ENCODE results near the gene CDK6. TPM values are rescaled to one million over a fixed set of nuclear protein-coding genes. Genes with fewer than 3 reads are reported as not detected.

CDK6 gene
- total and polyA plus RNA-seq, 2 experiments from 2014 or later, result 7.4 to 23.7 TPM

DNA sequence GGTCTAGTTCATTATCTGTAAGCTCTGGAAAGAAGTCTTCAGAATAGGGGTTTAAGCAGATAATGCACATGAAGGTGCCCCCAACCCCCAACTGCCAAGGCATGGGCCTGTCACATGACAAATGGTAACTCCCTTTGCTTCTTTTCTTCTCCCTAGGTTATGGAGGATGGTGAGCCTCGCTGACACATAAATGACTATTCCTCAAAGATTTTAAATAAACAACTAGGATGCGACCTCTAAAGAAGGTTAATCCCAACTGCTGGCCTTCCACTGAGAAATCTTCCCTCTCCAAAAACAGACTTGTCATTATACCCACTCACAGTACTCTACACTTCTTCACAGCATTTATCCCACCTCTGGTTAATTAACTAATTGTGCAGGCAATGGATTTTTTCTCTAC is 170.4 kb downstream of the CDK6 start:
- H3K27me3 ChIP-seq (ENCODE audit: insufficient read depth), result no peaks in the 10 kb centered on the region
- H3K9me2 ChIP-seq (ENCODE audit: insufficient read depth), result no peaks in the 10 kb centered on the region
- no peaks in the 10 kb centered on the region for H3F3A ChIP-seq (replicated peaks; ENCODE audit: low read depth)
- Mint-ChIP-seq H3K36me3 (ENCODE audit: low read depth) (no peaks in the 10 kb centered on the region), H3K9me3 (no peaks in the 10 kb centered on the region), H3K4me1 (no peaks in the 10 kb centered on the region), H3K27me3 (ENCODE audit: insufficient read depth, low read depth, poor library complexity) (no peaks in the 10 kb centered on the region), H3K4me3 (no peak overlapping the region), H3K27ac (no peak overlapping the region)
- H3K4me3 ChIP-seq, result no peak overlapping the region
- H3K27ac ChIP-seq (ENCODE audit: low read depth), result no peak overlapping the region
- H2AFZ ChIP-seq, result no peak overlapping the region
- H3K4me2 ChIP-seq, result no peak overlapping the region
- no peaks in the 10 kb centered on the region for H3K36me3 ChIP-seq (ENCODE audit: insufficient read depth)
- no peaks in the 10 kb centered on the region for H3K79me2 ChIP-seq (replicated peaks; ENCODE audit: insufficient read depth)
- H4K20me1 ChIP-seq (replicated peaks; ENCODE audit: insufficient read depth), result 0 out of 2 replicates have a peak, but pooled peaks cover 7% of the 10 kb centered on the region
- TF ChIP-seq, protein P1, sequence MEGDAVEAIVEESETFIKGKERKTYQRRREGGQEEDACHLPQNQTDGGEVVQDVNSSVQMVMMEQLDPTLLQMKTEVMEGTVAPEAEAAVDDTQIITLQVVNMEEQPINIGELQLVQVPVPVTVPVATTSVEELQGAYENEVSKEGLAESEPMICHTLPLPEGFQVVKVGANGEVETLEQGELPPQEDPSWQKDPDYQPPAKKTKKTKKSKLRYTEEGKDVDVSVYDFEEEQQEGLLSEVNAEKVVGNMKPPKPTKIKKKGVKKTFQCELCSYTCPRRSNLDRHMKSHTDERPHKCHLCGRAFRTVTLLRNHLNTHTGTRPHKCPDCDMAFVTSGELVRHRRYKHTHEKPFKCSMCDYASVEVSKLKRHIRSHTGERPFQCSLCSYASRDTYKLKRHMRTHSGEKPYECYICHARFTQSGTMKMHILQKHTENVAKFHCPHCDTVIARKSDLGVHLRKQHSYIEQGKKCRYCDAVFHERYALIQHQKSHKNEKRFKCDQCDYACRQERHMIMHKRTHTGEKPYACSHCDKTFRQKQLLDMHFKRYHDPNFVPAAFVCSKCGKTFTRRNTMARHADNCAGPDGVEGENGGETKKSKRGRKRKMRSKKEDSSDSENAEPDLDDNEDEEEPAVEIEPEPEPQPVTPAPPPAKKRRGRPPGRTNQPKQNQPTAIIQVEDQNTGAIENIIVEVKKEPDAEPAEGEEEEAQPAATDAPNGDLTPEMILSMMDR (conservative IDR thresholded peaks at IDR 0.05; ENCODE audit: low read depth in 2 of 2), result no peak
- H3K4me1 ChIP-seq (ENCODE audit: insufficient read depth), result no peaks in the 10 kb centered on the region
- no peak for ATAC-seq
- no peak for DNase-seq (ENCODE audit: low spot score)

DNA sequence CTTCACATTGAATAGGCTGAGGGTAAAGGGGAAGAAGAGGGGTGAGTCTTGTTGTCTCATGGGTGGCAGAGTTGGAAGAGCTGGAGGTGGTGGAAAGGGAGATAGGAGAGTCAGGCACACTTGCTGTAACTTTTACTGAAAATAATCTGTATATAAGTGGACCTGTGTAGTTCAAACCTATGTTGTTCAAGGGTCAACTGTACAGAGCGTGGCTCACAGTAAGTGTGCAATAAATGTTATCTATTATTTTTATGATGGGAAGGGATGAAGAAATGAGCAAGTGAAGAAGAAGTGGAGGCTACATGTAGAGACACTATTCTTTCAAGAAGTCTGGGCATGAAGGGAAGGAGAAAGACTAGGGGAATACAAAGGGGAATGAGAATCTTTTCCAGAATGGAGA is 174.7 kb downstream of the CDK6 start:
- DNase-seq (ENCODE audit: low spot score) (no peak), ATAC-seq (no peak)
- H3K4me1 ChIP-seq (ENCODE audit: insufficient read depth), result no peaks in the 10 kb centered on the region
- TF ChIP-seq NANOG (IDR thresholded peaks at IDR 0.05; ENCODE audit: borderline replicate concordance) (no peak), JUNB (IDR thresholded peaks at IDR 0.05; ENCODE audit: unreplicated experiment) (no peak), ZNF331 (CRISPR knock-in tag; IDR thresholded peaks at IDR 0.05; ENCODE audit: low read depth) (no peak), STAT1 (IDR thresholded peaks at IDR 0.05; ENCODE audit: unreplicated experiment) (no peak), CREB1 (CRISPR knock-in tag; IDR thresholded peaks at IDR 0.05; ENCODE audit: low read depth) (no peak), EZH2phosphoT487 (IDR thresholded peaks at IDR 0.05; ENCODE audit: unreplicated experiment) (no peak)
- Mint-ChIP-seq H3K27ac (no peak overlapping the region), H3K27me3 (ENCODE audit: insufficient read depth, low read depth, poor library complexity) (no peaks in the 10 kb centered on the region), H3K4me1 (no peaks in the 10 kb centered on the region), H3K4me3 (no peak overlapping the region), H3K36me3 (ENCODE audit: low read depth) (no peaks in the 10 kb centered on the region), H3K9me3 (no peaks in the 10 kb centered on the region)
- no peaks in the 10 kb centered on the region for H3K27me3 ChIP-seq (ENCODE audit: insufficient read depth)
- H2AFZ ChIP-seq, result no peak overlapping the region
- H3K27ac ChIP-seq (ENCODE audit: low read depth), result no peak overlapping the region
- no peaks in the 10 kb centered on the region for H3K36me3 ChIP-seq (ENCODE audit: insufficient read depth)
- H3K79me2 ChIP-seq (replicated peaks; ENCODE audit: insufficient read depth), result no peaks in the 10 kb centered on the region
- no peaks in the 10 kb centered on the region for H3F3A ChIP-seq (replicated peaks; ENCODE audit: low read depth)
- H4K20me1 ChIP-seq (replicated peaks; ENCODE audit: insufficient read depth), result 0 out of 2 replicates have a peak, but pooled peaks cover 3% of the 10 kb centered on the region
- H3K9me2 ChIP-seq (ENCODE audit: insufficient read depth), result no peaks in the 10 kb centered on the region
- H3K4me2 ChIP-seq, result no peak overlapping the region
- no peak overlapping the region for H3K4me3 ChIP-seq

GRCh38 chr7:92658671-92659070 is 177.7 kb downstream of the CDK6 start:
- no peak overlapping the region for H3K27ac Mint-ChIP-seq
- no peak for TF ChIP-seq ZNF331 (CRISPR knock-in tag; IDR thresholded peaks at IDR 0.05; ENCODE audit: low read depth)
- no peak for TF ChIP-seq CREB1 (CRISPR knock-in tag; IDR thresholded peaks at IDR 0.05; ENCODE audit: low read depth)
- TF ChIP-seq EZH2 (IDR thresholded peaks at IDR 0.05; ENCODE audit: low read depth, unreplicated experiment), result no peak
- no peak for TF ChIP-seq ZNF462 (CRISPR knock-in tag; IDR thresholded peaks at IDR 0.05)

More at GRCh38 chr7:92658671-92659070, 177.7 kb downstream of the CDK6 start:
- no peaks in the 10 kb centered on the region for H3K4me1 ChIP-seq (ENCODE audit: insufficient read depth)
- no peaks in the 10 kb centered on the region for H3F3A ChIP-seq (replicated peaks; ENCODE audit: low read depth)
- no peaks in the 10 kb centered on the region for H3K36me3 ChIP-seq (ENCODE audit: insufficient read depth)
- no peaks in the 10 kb centered on the region for H3K27me3 Mint-ChIP-seq (ENCODE audit: insufficient read depth, low read depth, poor library complexity)
- no peaks in the 10 kb centered on the region for H4K20me1 ChIP-seq (replicated peaks; ENCODE audit: insufficient read depth)
- DNase-seq (ENCODE audit: low spot score) (no peak), ATAC-seq (no peak)
- H3K27ac ChIP-seq (ENCODE audit: low read depth), result no peak overlapping the region
- H3K9me2 ChIP-seq (ENCODE audit: insufficient read depth), result no peaks in the 10 kb centered on the region
- H3K79me2 ChIP-seq (replicated peaks; ENCODE audit: insufficient read depth), result no peaks in the 10 kb centered on the region
- H3K4me3 ChIP-seq, result no peak overlapping the region
- no peak overlapping the region for H3K4me3 Mint-ChIP-seq
- no peaks in the 10 kb centered on the region for H3K9me3 Mint-ChIP-seq
- H3K36me3 Mint-ChIP-seq (ENCODE audit: low read depth), result no peaks in the 10 kb centered on the region
- no peak overlapping the region for H3K4me2 ChIP-seq
- H2AFZ ChIP-seq, result no peak overlapping the region
- H3K4me1 Mint-ChIP-seq, result no peaks in the 10 kb centered on the region
- H3K27me3 ChIP-seq (ENCODE audit: insufficient read depth), result no peaks in the 10 kb centered on the region
